Tibial artery (tissue), 4 donors: ENCODE measurements around the gene RELN.

Experiments used
- DNase-seq, 2 donors: peaks; one replicate each; pipeline ENCODE4 v3.0.0-alpha.2; 2019
- H3K27ac ChIP-seq, 2 donors: fragments of 200-600 bp; sonication (generic) in 1 of 2; 1 replicate in 1 of 2; 2 replicates in 1 of 2; pipeline ENCODE4 v1.5.1; 2018 to 2019; ENCODE audit warnings: mild to moderate bottlenecking in 1 of 2
- H3K27me3 ChIP-seq, 2 donors: fragments of 200-600 bp; sonication (generic) in 1 of 2; one replicate each; pipeline versions ENCODE4 v1.5.1 to v1.6.0; 2016 to 2019
- H3K36me3 ChIP-seq, 3 donors: fragments of 200-600 bp; sonication (generic) in 2 of 3; one replicate each; pipeline ENCODE4 v1.5.1; 2016 to 2019; ENCODE audit warnings: mild to moderate bottlenecking in 2 of 3
- H3K4me1 ChIP-seq, 4 donors: fragments of 200-600 bp; sonication (generic) in 2 of 4; 1 replicate in 3 of 4; 2 replicates in 1 of 4; pipeline ENCODE4 v1.5.1; 2016 to 2019
- H3K4me3 ChIP-seq, 2 donors: fragments of 200-600 bp; sonication (generic) in 1 of 2; 1 replicate in 1 of 2; 2 replicates in 1 of 2; pipeline ENCODE4 v1.5.1; 2018 to 2019; ENCODE audit warnings: mild to moderate bottlenecking in 2 of 2
- H3K9me3 ChIP-seq, 3 donors: fragments of 200-600 bp; sonication (generic) in 1 of 3; one replicate each; pipeline ENCODE4 v1.5.1; 2016 to 2019
- CTCF ChIP-seq, 2 experiments: fragments of 200-600 bp in 1 of 2; fragments of 450-650 bp in 1 of 2; IDR thresholded peaks; one replicate each; pipeline ENCODE4 v1.5.1; 2017 to 2019; ENCODE audit warnings: antibody characterized with exemption in 2 of 2, mild to moderate bottlenecking in 1 of 2, moderate library complexity in 1 of 2
- intact Hi-C: fragments of 100-400 bp; cut with DNase I; formaldehyde crosslinking; loops from one replicate; pipeline ENCODE4 v1.15.0; 2023; ENCODE audit warnings: low total_unique reads

The RELN gene

GRCh38 chr7:103632005-103632639 lies 357.3 kb downstream of the RELN start:
- Histone ChIP-seq H3K4me3 (no peak overlapping the region), H3K36me3 (no peaks in the 10 kb centered on the region), H3K27me3 (no peaks in the 10 kb centered on the region), H3K9me3 (no peaks in the 10 kb centered on the region), H3K27ac (no peak overlapping the region), H3K4me1 (no peaks in the 10 kb centered on the region)
- no peak for DNase-seq
- intact Hi-C loops, result no loop called here
- no peak for TF ChIP-seq CTCF (IDR thresholded peaks at IDR 0.05)

GRCh38 chr7:103630318-103630717 lies 359.1 kb downstream of the RELN start:
- no peak overlapping the region for H3K27ac ChIP-seq
- H3K36me3 ChIP-seq, result no peaks in the 10 kb centered on the region
- H3K4me3 ChIP-seq, result no peak overlapping the region
- TF ChIP-seq CTCF (IDR thresholded peaks at IDR 0.05), result no peak
- no peaks in the 10 kb centered on the region for H3K27me3 ChIP-seq
- intact Hi-C loops, result no loop called here
- DNase-seq, result no peak
- H3K9me3 ChIP-seq, result no peaks in the 10 kb centered on the region
- no peaks in the 10 kb centered on the region for H3K4me1 ChIP-seq

GRCh38 chr7:103628742-103629141 lies 360.7 kb downstream of the RELN start:
- intact Hi-C loops, result no loop called here
- no peak for TF ChIP-seq CTCF (IDR thresholded peaks at IDR 0.05)

GRCh38 chr7:103626776-103627175 lies 362.7 kb downstream of the RELN start:
- no peaks in the 10 kb centered on the region for H3K4me1 ChIP-seq
- no peak for DNase-seq
- no peaks in the 10 kb centered on the region for H3K27me3 ChIP-seq
- H3K4me3 ChIP-seq, result no peak overlapping the region
- H3K36me3 ChIP-seq, result no peaks in the 10 kb centered on the region
- TF ChIP-seq CTCF (IDR thresholded peaks at IDR 0.05), result no peak
- no peak overlapping the region for H3K27ac ChIP-seq
- no peaks in the 10 kb centered on the region for H3K9me3 ChIP-seq
- intact Hi-C loops, result no loop called here

More at GRCh38 chr7:103628742-103629141, 360.7 kb downstream of the RELN start:
- DNase-seq, result no peak
- Histone ChIP-seq H3K9me3 (no peaks in the 10 kb centered on the region), H3K27me3 (no peaks in the 10 kb centered on the region), H3K4me1 (no peaks in the 10 kb centered on the region), H3K4me3 (no peak overlapping the region), H3K27ac (no peak overlapping the region), H3K36me3 (no peaks in the 10 kb centered on the region)

GRCh38 chr7:103622274-103622673 lies 367.2 kb downstream of the RELN start:
- intact Hi-C loops, result no loop called here
- no peak overlapping the region for H3K4me3 ChIP-seq
- H3K36me3 ChIP-seq, result no peaks in the 10 kb centered on the region
- H3K4me1 ChIP-seq, result no peaks in the 10 kb centered on the region
- H3K9me3 ChIP-seq, result no peaks in the 10 kb centered on the region
- no peak overlapping the region for H3K27ac ChIP-seq
- no peak for TF ChIP-seq CTCF (IDR thresholded peaks at IDR 0.05)
- no peaks in the 10 kb centered on the region for H3K27me3 ChIP-seq
- DNase-seq, result no peak
